Tibial nerve (tissue), 4 donors: ENCODE measurements around the gene CMIP. TPM values are rescaled to one million over a fixed set of nuclear protein-coding genes. Genes with fewer than 3 reads are reported as not detected.

ENCODE experiments used
- DNase-seq, 2 donors: peaks; one replicate each; pipeline ENCODE4 v3.0.0-alpha.2; 2019; ENCODE audit warnings: low spot score in 2 of 2
- H3K27ac ChIP-seq, 4 donors: fragments of 200-600 bp; sonication (generic) in 3 of 4; one replicate each; pipeline ENCODE4 v1.5.1; 2017 to 2019; ENCODE audit warnings: mild to moderate bottlenecking in 1 of 4
- H3K27me3 ChIP-seq, 2 donors: fragments of 200-600 bp; sonication (generic) in 1 of 2; one replicate each; pipeline versions ENCODE4 v1.5.1 to v1.6.0; 2017 to 2019
- H3K36me3 ChIP-seq, 3 donors: fragments of 200-600 bp; sonication (generic); one replicate each; pipeline ENCODE4 v1.5.1; 2018 to 2019
- H3K4me1 ChIP-seq, 4 donors: fragments of 200-600 bp; sonication (generic) in 3 of 4; one replicate each; pipeline ENCODE4 v1.5.1; 2017 to 2019
- H3K4me3 ChIP-seq, 4 donors: fragments of 200-600 bp; sonication (generic) in 3 of 4; one replicate each; pipeline ENCODE4 v1.5.1; 2017 to 2019; ENCODE audit warnings: mild to moderate bottlenecking in 1 of 4, moderate library complexity in 1 of 4
- H3K9me3 ChIP-seq, 4 donors: fragments of 200-600 bp; sonication (generic) in 3 of 4; one replicate each; pipeline ENCODE4 v1.5.1; 2017 to 2019
- EP300 ChIP-seq, 2 donors: sonication (generic); formaldehyde crosslinking; IDR thresholded peaks; one replicate each; pipeline ENCODE4 v1.6.1; 2017; ENCODE audit warnings: antibody characterized with exemption in 2 of 2, mild to moderate bottlenecking in 1 of 2
- POLR2A ChIP-seq, 2 donors: fragments of 450-650 bp; IDR thresholded peaks; one replicate each; pipeline ENCODE4 v1.6.1; 2017; ENCODE audit warnings: antibody characterized with exemption in 2 of 2, mild to moderate bottlenecking in 2 of 2, moderate library complexity in 2 of 2
- WGBS, 2 donors: methylation state at CpG; one replicate each; pipeline ENCODE4 v1.1.5; 2018; 5-methylcytosine and 5-hydroxymethylcytosine counted together
- total RNA-seq, 4 donors: library from RNA; depleted of rRNA; stranded (reverse); fragments of >200 nt; gene quantifications; one replicate each; pipeline ENCODE4 v1.1.0, GENCODE V29; 2016
- TF ChIP-seq, protein P1 (sequence below), 5 experiments: fragments of 200-600 bp in 3 of 5; fragments of 450-650 bp in 2 of 5; sonication (generic) in 3 of 5; IDR thresholded peaks; one replicate each; pipeline ENCODE4 v1.5.1; 2016 to 2019; ENCODE audit warnings: antibody characterized with exemption in 5 of 5, mild to moderate bottlenecking in 3 of 5, moderate library complexity in 2 of 5

Gene CMIP
- total RNA-seq, 4 donors from 2014 or later = 28.2 to 48.8 (median 31.8) TPM

DNA sequence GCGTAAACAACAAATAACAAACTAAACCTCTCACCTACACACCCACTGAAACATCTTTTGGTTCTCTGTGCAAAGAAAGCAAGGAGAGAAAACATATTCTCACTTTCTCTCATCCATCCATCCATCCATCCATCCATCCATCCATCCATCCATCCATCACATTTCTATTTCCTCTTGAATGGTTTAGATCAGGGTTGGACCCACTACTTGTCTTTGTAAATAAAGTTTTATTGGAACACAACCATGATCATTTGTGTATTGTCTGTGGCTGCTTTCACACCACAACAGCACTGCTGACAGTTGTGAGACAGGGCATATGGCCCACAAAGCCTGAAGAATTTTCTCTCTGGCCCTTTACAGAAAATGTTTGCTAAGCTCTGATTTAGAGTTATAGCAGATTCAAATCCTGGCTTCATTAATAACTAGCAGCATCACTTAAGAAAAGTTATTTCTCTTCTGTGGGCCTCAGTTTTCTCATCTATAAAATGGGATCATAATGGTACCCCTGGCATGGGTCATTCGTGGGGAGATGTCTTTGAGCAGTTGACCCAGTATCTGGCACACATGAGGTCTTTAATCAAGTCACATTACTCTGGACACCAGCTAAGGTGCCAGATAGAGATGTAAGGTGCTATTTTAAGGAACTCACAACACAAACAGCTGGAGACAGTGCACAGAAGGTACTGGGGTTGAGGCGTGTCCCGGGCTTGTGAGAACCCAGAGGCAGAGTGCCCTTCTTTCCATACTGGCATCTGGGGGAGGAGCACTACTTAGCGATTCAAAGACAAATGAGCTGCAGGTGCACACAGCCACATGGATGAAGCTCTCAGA is 146.3 kb downstream of the CMIP start:
- 79 to 87% methylated on average over 5 of the region's 5 CpGs for WGBS, 2 donors
- DNase-seq = no peak
- Histone ChIP-seq H3K9me3 (no peaks in the 10 kb centered on the region), H3K4me3 (no peak overlapping the region), H3K4me1 (peaks cover 0 to 5% (median 0%) of the 10 kb centered on the region in 4 donors), H3K27ac (no peak overlapping the region), H3K36me3 (peaks cover 0 to 7% (median 0%) of the 10 kb centered on the region in 3 donors), H3K27me3 (no peaks in the 10 kb centered on the region)
- TF ChIP-seq, protein P1, sequence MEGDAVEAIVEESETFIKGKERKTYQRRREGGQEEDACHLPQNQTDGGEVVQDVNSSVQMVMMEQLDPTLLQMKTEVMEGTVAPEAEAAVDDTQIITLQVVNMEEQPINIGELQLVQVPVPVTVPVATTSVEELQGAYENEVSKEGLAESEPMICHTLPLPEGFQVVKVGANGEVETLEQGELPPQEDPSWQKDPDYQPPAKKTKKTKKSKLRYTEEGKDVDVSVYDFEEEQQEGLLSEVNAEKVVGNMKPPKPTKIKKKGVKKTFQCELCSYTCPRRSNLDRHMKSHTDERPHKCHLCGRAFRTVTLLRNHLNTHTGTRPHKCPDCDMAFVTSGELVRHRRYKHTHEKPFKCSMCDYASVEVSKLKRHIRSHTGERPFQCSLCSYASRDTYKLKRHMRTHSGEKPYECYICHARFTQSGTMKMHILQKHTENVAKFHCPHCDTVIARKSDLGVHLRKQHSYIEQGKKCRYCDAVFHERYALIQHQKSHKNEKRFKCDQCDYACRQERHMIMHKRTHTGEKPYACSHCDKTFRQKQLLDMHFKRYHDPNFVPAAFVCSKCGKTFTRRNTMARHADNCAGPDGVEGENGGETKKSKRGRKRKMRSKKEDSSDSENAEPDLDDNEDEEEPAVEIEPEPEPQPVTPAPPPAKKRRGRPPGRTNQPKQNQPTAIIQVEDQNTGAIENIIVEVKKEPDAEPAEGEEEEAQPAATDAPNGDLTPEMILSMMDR (IDR thresholded peaks at IDR 0.05) = no peak
- TF ChIP-seq EP300 (IDR thresholded peaks at IDR 0.05) = no peak
- no peak for TF ChIP-seq POLR2A (IDR thresholded peaks at IDR 0.05)

DNA sequence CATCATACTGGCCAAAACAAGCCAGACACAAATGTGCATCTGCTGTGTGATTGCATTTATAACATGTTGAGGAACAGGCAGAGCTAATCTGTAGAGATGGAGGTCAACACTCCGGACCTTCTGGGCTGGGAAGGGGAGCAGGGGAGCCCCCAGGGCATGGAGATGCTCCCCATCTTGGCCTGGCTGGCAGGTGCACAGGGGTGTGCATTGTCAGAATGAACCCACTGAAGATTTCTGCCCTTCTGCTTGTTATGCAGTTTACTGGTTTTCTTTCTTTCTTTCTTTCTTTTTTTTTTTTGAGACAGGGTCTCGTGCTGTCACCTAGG is 146.9 kb downstream of the CMIP start:
- H3K36me3 ChIP-seq = peaks cover 0 to 7% (median 0%) of the 10 kb centered on the region in 3 donors
- H3K27ac ChIP-seq = no peak overlapping the region
- 88 to 93% methylated on average over 2 of the region's 2 CpGs for WGBS, 2 donors
- no peak for TF ChIP-seq EP300 (IDR thresholded peaks at IDR 0.05)
- TF ChIP-seq, protein P1 (IDR thresholded peaks at IDR 0.05) = no peak
- no peak for TF ChIP-seq POLR2A (IDR thresholded peaks at IDR 0.05)
- H3K9me3 ChIP-seq = no peaks in the 10 kb centered on the region
- H3K27me3 ChIP-seq = no peaks in the 10 kb centered on the region
- DNase-seq = no peak
- no peak overlapping the region for H3K4me3 ChIP-seq
- H3K4me1 ChIP-seq = peaks cover 0 to 5% (median 0%) of the 10 kb centered on the region in 4 donors

DNA sequence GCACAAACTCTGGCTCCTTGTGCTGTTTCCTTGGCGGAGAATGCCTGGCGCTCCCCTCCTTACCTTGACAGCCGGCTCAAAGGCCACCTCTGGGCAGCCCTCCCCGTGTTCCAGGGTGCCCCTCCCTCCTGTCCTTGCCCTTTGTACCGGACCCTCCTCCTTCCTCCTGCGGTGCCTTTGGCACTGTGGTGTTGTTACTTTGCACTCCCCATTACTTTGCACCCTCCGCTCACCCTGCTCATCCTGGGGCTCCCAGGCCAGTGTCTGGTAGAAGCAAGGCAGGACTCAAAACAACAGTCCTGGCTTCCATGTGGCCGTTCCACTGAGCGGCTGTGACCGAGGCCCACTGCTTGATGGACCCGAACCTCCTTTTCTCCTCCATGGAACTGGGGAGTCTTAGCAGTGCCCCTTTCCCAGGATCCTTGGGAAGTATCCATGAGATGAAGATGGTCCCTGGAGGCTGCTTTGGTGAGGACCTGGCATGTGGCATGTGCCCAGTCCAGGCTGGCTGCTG is 147.8 kb downstream of the CMIP start:
- Histone ChIP-seq H3K4me1 (peaks cover 0 to 5% (median 0%) of the 10 kb centered on the region in 4 donors), H3K4me3 (no peak overlapping the region), H3K36me3 (peaks cover 0 to 7% (median 0%) of the 10 kb centered on the region in 3 donors), H3K27ac (no peak overlapping the region), H3K27me3 (no peaks in the 10 kb centered on the region), H3K9me3 (no peaks in the 10 kb centered on the region)
- 85 to 91% methylated on average over 11 of the region's 11 CpGs for WGBS, 2 donors
- TF ChIP-seq EP300 (IDR thresholded peaks at IDR 0.05) = no peak
- TF ChIP-seq, protein P1 (IDR thresholded peaks at IDR 0.05) = no peak
- no peak for TF ChIP-seq POLR2A (IDR thresholded peaks at IDR 0.05)
- no peak for DNase-seq

DNA sequence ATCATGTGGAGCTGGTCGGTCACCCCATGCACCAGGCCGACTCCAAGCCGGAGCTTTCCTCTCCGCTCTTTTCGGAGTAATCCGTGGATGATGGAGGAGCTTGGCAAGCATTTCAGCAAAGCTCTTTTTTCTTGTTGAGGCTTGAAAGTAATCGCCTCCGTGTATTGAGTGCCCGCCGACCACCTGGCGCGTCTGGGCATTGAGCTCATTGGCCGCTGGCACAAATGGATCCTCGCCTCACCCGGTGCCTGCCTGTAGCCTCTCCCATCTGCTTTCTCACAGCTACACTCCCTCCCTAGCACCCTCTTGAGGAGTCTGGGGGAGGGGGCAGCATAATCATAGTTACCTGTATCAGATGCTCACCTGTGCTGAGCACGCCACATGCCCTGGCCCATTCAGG is 148.9 kb downstream of the CMIP start:
- H3K4me3 ChIP-seq = no peak overlapping the region
- 96 to 97% methylated on average over 15 to 16 of the region's 16 CpGs for WGBS, 2 donors
- H3K27me3 ChIP-seq = no peaks in the 10 kb centered on the region
- no peak overlapping the region for H3K27ac ChIP-seq
- H3K4me1 ChIP-seq = peaks cover 0 to 5% (median 0%) of the 10 kb centered on the region in 4 donors
- peaks cover 0 to 7% (median 0%) of the 10 kb centered on the region in 3 donors for H3K36me3 ChIP-seq
- no peaks in the 10 kb centered on the region for H3K9me3 ChIP-seq
- no peak for DNase-seq
- TF ChIP-seq EP300 (IDR thresholded peaks at IDR 0.05) (no peak), POLR2A (IDR thresholded peaks at IDR 0.05) (no peak)
- TF ChIP-seq, protein P1 (IDR thresholded peaks at IDR 0.05) = no peak

DNA sequence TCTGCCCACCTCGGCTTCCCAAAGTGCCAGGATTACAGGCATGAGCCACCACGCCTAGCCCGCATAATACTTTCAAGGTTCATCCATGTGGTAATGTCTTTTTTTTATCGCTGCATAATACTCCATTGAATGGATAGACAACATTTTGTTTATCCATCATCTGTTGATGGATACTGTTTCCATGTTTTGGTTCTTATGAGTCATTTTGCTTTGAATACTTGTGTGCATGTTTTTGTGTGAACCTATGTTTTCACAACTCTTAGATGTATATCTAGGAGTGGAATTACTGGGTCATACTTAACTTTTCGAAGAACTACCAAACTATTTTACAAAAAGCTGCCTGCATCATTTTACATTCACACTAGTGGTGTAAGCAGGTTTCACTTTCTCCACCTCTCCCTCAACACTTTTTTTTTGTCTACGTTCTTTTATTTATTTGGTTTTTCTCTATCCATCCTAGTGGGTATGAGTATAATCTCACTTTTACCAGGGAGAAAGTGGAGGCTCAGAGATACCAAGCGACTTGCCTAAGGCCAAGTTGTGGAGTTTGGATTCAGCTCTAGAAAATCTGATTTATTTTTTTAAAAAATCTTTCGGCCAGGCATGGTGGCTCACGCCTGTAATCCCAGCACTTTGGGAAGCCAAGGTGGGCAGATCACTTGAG is 151.2 kb downstream of the CMIP start:
- no peak for DNase-seq
- WGBS, 2 donors = 93 to 96% methylated on average over 9 of the region's 9 CpGs
- Histone ChIP-seq H3K27ac (no peak overlapping the region), H3K27me3 (no peaks in the 10 kb centered on the region), H3K4me3 (no peak overlapping the region), H3K9me3 (no peaks in the 10 kb centered on the region), H3K36me3 (peaks cover 0 to 7% (median 0%) of the 10 kb centered on the region in 3 donors), H3K4me1 (peaks cover 0 to 9% (median 1%) of the 10 kb centered on the region in 4 donors)
- TF ChIP-seq POLR2A (IDR thresholded peaks at IDR 0.05) (no peak), EP300 (IDR thresholded peaks at IDR 0.05) (no peak)
- TF ChIP-seq, protein P1 (IDR thresholded peaks at IDR 0.05) = no peak
